Right renal cortex interstitium (tissue), 3 donors: ENCODE measurements around the gene ANKRD45. TPM values are rescaled to one million over a fixed set of nuclear protein-coding genes. Genes with fewer than 3 reads are reported as not detected.
"Not testable (repeated sequence)": the region's sequence is repeated elsewhere in the genome, so short reads cannot be mapped to it uniquely, and the experiment has no call there.

Source experiments
- DNase-seq, 3 donors: peaks; one replicate each; pipeline ENCODE4 v3.0.0-alpha.2; 2013; ENCODE audit warnings: low read depth in 3 of 3, low spot score in 2 of 3
- polyA plus RNA-seq, 3 donors: library from polyadenylated mRNA; unstranded; fragments of 120-200 nt; gene quantifications; one replicate each; pipeline ENCODE4 v1.2.1, GENCODE V29; 2013; ENCODE audit not compliant: insufficient read length in 3 of 3

The ANKRD45 gene
- polyA plus RNA-seq, 3 donors: 6.2 to 7.6 (median 7.0) TPM

DNA sequence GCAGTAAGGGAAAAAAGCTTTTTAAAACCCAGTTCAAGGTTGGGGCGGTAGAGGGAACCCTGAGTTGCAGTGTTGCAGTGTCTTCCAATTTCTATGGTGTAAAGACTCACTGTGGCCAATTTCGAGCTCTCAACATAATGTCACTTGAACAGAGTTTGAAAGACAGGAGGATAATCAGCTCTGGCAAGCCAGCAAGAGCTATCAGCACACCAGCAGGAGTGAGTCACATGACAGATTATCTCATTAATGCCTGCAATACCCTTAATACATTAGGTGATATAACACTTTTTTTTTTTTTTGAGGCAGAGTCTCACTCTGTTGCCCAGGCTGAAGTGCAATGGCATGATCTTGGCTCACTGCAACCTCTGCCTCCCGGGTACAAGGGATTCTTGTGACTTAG lies 89.6 kb downstream of the ANKRD45 start:
- no peak for DNase-seq

DNA sequence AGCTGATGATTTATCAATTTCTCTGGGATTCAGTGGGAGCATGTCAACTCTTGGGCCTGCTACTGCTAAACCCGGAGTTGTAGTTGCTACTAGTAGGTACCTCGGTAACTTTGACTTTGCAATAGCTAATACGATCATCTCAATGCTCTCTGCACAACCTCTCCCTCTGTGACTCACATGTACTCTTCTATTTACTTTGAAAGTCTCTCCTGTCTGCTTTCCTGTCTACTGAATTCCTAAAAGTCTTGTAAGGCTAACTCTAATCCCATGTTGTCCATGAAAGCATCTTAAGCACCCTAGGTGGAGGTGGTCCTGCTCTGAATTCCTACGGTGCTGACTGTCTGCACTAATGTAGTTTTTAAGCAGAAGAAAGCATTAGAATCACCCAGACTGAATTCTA lies 96.1 kb downstream of the ANKRD45 start:
- DNase-seq: no peak

DNA sequence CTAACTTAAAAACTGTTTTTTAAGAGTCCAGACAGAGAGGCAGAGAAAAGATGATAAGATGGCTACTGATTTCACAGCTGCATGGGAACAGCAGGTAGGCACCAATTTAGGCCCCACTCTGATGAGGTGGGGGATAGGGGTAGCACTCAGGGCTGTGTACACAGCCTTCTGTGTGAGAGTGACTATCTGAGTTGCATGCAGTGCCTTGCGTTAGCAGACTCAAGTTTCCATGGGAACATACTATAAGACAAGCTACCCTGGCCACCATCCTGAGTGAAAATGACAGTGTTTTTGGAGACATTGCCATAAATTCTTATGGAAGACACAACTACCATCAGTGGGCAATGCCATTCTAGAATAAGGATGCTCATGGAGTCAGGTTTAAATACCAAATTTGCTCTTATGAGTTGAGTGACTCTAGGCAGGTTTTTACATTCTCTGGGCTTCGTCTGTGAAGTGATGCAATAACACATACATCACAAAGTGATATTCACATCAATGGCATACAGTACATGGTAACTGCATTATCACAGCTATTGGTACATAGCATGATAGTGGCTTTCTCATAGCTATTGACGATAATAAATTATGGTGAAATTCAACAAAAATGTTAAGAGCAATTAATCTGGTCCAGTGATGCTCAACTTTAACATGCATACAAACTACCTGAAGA lies 97.3 kb downstream of the ANKRD45 start:
- no peak for DNase-seq

DNA sequence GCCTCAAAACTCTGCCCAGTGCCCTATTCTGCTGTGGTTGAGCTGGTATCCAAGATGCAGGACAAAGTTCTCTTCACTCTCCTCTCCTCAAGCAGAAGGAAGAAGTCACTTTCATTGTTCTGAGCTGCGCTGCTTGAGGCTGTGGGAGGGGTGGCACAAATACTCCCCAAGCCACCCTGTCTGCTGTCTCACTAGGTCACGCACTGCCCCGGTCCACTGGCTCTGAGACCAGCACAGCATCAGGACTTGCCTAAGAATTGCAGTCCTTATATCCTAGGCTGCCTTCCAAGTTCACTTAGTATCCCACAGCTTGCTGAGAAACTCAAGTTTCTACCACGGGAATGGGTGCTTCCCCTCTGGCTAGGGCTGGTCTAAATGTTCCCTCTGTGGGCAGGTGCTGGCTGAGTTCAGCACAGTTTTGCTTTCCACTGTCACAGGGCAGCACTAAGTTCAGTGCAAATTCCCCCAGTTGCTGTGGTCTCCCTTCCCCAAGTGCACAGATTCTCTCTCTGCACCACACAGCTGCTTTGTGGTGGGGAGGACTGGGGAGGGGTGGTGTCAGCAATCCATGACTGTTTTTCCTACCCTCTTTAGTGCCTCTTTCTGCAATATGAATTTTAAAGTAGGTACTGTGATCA lies 99.2 kb downstream of the ANKRD45 start:
- no peak for DNase-seq

DNA sequence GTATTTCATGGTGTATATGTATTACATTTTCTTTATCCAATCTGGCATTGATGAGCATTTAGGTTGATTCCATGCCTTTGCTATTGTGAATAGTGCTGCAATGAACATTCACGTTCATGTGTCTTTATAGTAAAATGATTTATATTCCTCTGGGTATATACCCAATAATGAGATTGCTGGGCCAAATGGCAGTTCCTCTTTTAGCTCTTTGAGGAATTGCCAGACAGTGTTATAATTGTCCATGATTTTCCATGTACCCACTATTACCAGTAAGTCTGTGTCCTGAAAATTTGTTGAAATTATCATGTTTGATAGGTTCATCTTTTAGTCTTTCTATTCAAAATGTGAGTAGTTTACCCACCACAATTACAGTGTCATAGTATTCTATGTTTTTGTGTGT lies 101.2 kb downstream of the ANKRD45 start:
- DNase-seq: no peak

DNA sequence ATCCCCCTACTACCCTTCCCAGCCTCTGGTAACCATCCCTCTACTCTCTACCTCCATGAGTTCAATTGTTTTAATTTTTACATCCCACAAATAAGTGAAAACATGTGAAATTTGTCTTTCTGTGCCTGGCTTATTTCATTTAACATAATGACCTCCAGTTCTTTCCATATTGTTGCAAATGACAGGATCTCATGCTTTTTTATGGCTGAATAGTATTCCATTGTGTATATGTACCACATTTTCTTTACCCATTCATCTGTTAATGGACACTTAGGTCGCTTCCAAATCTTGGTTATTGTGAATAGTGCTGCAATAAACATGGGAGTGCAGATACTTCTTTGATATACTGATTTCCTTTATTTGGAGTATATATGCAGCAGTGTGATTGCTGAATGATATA lies 105.8 kb downstream of the ANKRD45 start:
- not testable (repeated sequence) for DNase-seq

DNA sequence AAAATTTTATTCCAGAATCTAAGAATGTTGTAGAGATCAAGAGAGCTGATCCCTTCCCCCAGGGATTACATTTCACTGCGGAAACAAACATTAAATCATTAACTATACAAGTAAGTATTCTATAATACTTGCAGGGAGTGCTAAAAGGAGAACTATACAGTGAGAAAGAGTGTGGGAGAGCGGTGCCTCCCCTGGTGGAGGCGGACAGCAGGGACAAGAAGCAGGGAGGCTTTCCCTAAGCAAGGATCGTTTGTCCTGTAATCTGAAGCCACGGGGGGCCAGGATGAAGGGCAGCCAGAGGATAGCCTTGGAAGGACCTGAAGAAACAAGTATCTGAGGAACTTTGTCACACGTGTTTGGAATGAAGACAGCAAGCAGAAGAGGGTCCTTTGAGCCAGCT lies 106.8 kb downstream of the ANKRD45 start:
- DNase-seq: no peak

DNA sequence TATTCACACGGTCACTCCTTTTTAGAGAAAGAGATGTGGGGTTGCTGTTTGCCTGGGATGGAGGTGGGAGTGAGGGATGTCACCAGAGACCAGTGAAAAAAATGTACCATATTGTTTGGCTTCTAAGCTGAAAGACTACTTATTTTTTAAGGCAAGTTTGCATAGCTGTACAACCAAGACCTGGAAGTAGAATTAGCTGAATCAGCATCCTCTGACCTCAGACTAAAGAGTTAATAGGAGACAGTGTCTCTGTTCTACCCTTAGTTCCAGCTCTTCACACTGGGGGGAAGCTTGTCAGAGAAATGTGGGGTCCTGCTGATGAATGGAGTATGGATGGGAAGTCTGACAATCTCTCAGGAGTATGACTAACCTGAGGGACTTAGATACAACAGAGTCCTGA lies 108.4 kb downstream of the ANKRD45 start:
- DNase-seq: no peak

DNA sequence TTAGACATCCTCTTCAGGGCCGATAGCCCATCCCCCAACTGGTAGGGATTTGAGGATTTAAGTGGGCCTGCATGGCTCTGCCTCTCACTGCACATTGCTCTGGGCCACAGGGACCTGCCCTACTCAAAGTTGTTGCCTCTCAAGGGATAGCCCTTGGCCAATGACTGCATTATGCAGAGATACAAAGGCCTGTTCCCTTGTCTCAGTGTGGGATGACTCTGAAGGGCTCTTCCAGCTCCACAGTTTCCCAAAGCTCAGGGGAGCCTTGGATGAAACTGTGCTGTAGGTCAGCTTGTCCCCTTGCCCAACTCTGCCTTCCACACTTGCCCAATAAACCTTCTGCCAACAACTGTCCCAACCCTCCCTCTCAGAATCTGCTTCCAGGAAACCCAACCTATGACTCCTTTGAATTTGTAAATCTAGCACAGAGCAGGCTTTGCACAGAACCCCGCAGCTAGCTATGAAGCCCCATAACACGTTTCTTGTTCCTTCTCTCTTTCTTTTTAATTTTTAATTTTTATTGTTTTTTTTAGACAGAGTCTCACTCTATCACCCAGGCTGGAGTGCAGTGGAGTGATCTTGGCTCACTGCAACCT lies 109.3 kb downstream of the ANKRD45 start:
- DNase-seq: no peak

Other genes starting within 250 kb of the ANKRD45 start
- gene PRDX6, start 192.5 kb downstream of the ANKRD45 start, polyA plus RNA-seq: 100 to 1,000 TPM; 355 to 376 (median 375) TPM
- gene SLC9C2, start 66.8 kb downstream of the ANKRD45 start, polyA plus RNA-seq: under 1 TPM; 0.06 to 0.31 (median 0.13) TPM
- not detected for gene TEX50, start 34.5 kb downstream of the ANKRD45 start, polyA plus RNA-seq
- gene KLHL20, start 45.1 kb upstream of the ANKRD45 start, polyA plus RNA-seq: 10 to 100 TPM; 21.1 to 24.3 (median 23.6) TPM
- gene DARS2, start 154.8 kb upstream of the ANKRD45 start, polyA plus RNA-seq: 10 to 100 TPM; 26.6 to 29.1 (median 28.3) TPM
- gene CENPL, start 155.0 kb upstream of the ANKRD45 start, polyA plus RNA-seq: 10 to 100 TPM; 11.1 to 13.2 (median 11.8) TPM
- 100 to 1,000 TPM; 711 to 900 (median 717) TPM for gene GAS5, start 198.1 kb upstream of the ANKRD45 start, polyA plus RNA-seq
- gene ZBTB37, start 198.5 kb upstream of the ANKRD45 start, polyA plus RNA-seq: 1 to 10 TPM; 7.0 to 8.2 (median 7.9) TPM
- gene SERPINC1, start 247.5 kb upstream of the ANKRD45 start, polyA plus RNA-seq: under 1 TPM; 0.35 to 0.80 (median 0.52) TPM